Raji (cell line): ENCODE measurements around the gene MAG.

Experiments used
- POLR2A ChIP-seq: IDR thresholded peaks from 2 replicates; pipeline ENCODE4 v1.6.1; 2011; ENCODE audit warnings: low read depth, low read length, control low read depth; ENCODE audit not compliant: insufficient read depth

MAG gene

DNA sequence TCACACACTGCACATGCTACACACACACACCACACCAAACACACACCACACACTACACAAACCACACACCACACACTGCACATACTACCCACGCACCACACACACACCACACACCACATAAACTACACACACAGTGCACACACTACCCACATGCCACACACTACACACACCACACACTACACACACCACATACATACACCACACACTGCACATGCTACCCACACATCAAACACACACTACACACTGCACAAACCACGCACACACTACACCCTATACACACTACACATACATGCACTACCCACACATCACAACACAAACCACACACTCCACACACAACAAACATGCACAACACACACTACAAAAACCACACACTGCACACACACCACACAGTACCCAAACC lies 6.0 kb downstream of the MAG start:
- no peak for TF ChIP-seq POLR2A

DNA sequence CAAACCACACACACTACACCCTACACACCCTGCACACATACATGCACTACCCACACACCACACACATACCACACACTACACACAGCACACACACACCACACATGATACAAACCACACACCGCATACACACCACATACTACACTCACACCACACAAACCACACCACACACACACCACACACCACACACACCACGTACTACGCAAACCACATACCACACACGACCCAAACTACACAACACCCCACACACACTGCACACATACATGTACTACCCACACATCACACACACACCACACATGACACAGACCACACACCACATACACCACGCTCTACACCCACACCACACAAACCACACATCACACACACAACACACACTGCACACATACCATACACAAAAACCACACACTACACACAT lies 6.6 kb downstream of the MAG start:
- TF ChIP-seq POLR2A, result no peak

DNA sequence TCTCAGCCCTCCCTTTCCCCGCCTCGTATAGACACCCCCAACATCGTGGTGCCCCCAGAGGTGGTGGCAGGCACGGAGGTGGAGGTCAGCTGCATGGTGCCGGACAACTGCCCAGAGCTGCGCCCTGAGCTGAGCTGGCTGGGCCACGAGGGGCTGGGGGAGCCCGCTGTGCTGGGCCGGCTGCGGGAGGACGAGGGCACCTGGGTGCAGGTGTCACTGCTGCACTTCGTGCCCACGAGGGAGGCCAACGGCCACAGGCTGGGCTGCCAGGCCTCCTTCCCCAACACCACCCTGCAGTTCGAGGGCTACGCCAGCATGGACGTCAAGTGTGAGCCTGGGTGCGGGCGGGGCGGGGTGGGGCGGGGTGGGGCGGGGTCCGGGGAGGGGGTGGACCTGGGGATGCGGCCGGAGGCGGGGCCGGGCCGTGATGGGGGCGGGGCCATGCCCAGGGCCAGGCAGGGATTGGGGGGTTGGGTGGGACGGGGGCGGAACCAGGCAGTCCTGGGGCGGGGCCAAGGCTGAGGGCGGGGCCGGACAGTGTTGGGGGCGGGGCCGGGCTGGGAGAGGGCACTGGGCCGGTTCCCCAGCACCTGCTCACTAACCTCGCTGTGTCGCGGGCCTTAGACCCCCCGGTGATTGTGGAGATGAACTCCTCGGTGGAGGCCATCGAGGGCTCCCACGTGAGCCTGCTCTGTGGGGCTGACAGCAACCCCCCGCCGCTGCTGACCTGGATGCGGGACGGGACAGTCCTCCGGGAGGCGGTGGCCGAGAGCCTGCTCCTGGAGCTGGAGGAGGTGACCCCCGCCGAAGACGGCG lies 7.8 kb downstream of the MAG start:
- no peak for TF ChIP-seq POLR2A

DNA sequence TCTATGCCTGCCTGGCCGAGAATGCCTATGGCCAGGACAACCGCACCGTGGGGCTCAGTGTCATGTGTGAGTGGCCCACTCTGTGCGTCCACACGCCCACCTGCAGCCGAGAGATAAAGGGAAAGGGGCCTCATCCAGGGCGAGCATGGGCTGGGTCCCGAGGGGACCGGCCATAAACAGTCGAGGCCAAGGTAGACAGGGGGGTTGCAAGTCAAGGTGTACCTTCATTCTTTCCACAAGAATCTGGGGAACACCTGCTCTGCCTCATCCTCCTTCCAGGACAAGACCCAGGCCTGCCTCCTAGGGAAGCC lies 8.3 kb downstream of the MAG start:
- TF ChIP-seq POLR2A, result no peak

DNA sequence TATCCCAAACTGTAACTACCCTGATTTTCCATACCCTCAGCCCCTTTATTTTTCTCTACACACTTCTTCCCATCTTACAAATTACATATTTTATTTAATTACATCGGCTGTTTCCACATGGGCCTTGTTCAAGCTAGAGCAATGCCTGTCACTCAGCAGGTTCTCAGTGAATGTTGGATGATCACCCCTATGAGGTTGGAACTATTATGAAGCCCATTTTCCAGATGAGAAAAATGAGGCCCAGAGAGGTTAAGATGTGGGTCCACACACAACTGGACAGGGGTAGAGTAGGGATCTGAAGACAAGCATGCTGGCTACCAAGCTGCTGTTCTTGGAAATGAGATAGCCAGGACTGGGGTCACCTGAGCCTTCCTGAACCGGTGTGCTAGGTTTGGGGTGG lies 10.0 kb downstream of the MAG start:
- TF ChIP-seq POLR2A, result no peak

DNA sequence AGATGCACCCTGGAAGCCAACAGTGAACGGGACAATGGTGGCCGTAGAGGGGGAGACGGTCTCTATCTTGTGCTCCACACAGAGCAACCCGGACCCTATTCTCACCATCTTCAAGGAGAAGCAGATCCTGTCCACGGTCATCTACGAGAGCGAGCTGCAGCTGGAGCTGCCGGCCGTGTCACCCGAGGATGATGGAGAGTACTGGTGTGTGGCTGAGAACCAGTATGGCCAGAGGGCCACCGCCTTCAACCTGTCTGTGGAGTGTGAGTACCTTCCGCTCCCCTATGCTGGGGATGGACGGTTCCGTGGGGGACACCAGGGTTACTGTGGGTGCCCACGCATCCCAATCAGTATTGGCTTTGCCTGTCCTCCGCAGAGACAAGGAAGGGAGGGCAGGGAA lies 10.5 kb downstream of the MAG start:
- TF ChIP-seq POLR2A, result no peak

DNA sequence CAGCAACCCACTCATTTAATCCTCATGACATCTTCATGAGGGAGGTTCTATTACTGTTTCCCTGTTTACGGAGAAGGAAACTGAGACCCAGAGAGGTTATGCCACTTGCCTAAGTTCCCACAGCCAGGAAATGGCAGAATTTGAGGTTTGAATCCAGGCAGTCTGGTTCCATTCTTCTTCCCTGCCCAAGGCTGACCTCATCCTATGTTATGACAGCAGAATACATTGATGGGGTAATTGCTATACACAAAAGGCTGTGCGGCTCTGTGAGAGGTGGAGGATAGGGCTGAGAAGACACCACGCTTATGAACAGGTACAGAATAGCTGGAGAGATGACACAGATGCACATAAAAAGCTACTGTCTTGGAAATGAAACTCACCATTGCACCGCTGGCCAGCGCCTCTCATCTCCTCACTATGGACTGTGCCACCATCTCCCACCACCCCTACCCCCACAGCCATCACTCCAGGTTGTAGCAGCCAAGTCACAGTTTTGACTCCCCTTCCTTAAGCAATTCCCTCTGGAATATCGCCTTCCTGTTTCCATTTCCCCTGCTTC lies 11.5 kb downstream of the MAG start:
- TF ChIP-seq POLR2A, result no peak

DNA sequence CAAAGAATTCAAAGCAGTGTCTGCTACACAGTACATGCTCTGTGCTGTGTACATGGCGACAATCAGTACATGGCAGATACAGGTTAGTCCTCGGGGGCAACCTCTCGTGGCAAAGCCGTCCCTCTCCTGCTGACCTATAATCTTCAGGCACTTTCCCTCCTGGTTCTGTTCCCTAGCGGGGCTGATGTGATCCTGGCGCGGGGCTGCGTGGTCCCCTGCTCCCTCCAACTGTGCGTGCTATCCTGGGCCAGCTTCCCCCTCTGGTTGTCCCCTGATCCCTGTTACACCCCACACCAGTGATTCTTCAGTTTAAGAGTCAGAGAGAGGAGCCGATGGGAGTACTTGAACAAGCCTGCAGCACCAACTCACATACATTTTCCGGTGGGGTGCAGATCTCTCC lies 12.1 kb downstream of the MAG start:
- no peak for TF ChIP-seq POLR2A

DNA sequence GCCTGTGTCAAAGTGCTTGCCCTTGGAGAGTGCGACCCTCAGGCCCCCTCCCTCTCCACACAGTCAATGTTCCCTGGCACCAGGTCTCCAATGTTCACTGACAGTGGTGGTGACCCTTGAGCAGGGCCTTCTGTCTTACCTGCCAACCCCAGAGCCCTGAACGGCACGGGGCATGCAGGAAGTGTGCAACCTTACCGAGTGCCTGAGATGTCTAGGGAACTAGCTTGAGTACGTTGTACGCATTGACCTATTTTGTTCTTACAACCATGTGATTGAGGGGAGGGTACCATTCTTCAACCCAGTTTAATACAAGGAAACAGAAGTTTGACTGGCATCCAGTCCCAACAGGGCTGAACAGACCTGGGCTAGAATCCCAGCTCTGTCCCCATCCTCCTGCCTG lies 13.2 kb downstream of the MAG start:
- TF ChIP-seq POLR2A, result no peak

DNA sequence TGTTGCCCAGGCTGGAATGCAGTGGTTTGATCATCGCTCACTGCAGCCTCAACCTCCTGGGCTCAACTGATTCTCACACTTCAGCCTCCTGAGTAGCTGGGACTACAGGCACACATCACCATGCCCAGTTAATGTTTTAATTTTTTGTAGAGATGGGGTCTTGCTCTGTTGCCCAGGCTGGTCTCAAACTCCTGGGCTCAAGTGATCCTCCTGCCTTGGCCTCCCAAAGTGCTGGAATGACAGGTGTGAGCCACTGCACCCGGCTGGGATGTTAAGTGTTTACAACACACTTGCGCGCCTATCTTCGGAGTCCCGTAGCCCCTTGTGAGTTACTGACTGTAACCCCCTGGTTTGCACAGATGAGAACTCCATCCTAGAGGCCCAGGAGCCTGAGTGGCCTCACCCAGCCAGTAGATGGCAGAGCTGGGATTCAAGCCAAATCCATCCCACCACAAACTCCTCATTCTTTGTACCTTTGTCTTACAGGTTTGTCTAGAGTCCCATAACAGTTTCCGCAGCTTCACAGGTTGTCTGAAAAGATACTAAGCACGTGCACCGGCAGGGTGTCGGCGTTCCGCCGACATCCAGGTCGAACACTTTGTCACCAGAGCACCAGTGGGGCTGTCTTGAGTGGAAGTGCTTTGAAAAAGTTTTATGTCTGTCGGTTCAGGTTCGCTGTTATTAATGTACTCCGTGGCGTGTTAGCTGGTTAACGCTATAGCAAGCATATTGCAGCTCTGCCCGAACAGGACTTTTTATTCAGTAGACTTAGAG lies 14.7 kb downstream of the MAG start:
- TF ChIP-seq POLR2A, result no peak

DNA sequence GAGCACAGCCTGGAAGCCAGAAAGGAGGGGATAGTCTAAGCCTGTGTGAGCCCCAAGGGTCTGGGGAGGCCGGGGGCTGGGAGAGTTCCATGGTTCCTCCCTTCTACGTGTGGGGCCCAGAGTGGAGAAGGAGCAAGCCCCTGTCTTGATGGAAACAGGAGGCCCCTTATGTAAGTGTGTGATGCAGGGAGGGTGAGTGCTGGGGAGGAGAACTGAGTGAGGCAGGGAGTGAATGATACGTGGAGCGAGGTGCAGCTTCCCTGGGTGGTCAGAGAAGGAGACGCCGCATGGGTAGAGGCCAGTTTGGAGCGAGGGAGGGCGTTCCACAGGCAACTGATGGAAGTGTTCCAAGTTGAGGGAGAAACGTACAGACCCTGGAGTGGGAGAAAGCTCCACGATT lies 16.0 kb downstream of the MAG start:
- no peak for TF ChIP-seq POLR2A

DNA sequence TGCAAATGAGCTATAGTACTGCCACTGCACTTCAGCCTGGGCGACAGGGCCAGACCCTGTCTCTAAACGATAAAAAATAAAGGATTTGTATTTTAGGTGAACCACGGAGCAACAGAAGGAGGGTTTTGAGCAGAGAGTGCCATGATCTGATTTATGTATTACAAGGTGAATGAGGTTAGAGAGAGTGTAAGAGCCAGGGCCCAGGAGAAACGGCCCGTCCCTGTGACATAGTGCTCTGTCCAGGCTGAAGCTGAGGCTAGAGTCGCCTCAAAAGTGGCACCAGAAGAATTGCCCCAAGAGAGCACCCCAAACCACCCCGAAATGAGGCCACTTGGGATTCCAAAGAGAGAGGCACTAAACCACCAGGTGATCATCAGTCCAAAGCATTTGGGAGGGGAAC lies 16.9 kb downstream of the MAG start:
- no peak for TF ChIP-seq POLR2A

DNA sequence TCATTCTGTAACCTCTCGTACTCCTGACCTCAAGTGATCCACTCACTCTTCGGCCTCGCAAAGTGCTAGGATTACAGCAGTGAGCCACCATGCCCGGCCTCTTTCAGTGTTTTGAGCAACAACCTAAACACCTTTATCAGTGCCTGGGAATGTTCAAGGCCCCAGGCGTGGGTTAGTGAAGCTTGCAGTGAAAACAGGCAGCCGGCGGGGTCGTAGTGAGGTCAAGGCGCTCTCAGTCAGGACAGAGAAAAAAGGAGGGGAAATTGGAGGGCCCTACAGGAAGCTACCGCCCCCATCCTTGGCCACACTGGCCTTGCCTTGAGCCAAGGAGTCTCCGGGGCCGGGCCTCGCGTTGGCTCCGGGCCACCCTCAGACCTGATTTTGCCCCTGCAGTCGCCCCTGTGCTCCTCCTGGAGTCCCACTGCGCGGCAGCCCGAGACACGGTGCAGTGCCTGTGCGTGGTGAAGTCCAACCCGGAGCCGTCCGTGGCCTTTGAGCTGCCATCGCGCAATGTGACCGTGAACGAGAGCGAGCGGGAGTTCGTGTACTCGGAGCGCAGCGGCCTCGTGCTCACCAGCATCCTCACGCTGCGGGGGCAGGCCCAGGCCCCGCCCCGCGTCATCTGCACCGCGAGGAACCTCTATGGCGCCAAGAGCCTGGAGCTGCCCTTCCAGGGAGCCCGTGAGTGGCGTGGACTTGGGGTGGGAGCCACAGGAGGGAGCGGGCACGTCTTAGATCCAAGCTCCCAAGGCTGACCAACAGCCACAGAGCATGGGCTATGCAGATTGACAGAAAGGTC lies 17.7 kb downstream of the MAG start:
- TF ChIP-seq POLR2A, result no peak

DNA sequence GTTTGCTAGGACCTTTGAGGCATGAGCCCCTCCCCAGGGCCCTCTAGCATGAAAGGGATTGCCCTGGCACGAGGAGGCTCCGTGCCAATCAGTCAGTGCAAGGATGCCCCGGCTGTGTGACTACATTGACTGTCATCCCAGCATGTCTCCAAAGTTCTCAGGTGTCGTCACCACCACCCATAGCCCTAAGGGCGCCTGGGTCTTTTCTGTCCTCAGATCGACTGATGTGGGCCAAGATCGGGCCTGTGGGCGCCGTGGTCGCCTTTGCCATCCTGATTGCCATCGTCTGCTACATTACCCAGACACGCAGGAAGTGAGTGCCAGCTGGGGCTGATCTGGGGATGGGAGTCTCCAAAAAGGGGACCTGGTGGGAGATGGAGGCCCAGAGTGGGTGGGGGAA lies 18.4 kb downstream of the MAG start:
- TF ChIP-seq POLR2A, result no peak

DNA sequence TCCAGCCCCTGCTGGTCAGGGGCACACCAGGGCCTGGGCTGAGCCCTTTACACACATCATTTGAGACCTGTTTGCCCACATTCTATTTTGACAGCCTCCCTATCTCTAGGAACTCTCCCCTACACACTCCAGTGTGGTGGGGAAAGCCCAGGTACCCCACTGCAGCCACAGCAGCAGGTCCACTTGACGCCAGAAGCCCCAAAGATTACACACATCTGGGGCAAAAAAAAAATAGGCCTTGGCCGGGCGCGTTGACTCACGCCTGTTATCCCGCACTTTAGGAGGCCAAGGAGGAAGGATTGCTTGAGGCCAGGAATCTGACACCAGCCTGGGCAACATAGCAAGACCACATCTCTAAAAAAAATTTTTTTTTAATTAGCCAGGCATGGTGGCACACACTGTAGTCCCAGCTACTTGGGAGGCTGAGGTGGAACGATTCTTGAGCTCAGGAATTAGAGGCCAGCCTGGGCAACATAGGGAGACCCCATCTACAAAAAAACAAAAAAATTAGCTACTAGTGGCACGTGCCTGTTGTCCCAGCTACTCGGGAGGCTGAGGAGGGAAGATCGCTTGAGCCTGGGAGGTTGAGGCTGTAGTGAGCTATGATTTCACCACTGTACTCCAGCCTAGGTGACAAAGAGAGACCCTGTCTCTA lies 19.0 kb downstream of the MAG start:
- TF ChIP-seq POLR2A, result no peak

DNA sequence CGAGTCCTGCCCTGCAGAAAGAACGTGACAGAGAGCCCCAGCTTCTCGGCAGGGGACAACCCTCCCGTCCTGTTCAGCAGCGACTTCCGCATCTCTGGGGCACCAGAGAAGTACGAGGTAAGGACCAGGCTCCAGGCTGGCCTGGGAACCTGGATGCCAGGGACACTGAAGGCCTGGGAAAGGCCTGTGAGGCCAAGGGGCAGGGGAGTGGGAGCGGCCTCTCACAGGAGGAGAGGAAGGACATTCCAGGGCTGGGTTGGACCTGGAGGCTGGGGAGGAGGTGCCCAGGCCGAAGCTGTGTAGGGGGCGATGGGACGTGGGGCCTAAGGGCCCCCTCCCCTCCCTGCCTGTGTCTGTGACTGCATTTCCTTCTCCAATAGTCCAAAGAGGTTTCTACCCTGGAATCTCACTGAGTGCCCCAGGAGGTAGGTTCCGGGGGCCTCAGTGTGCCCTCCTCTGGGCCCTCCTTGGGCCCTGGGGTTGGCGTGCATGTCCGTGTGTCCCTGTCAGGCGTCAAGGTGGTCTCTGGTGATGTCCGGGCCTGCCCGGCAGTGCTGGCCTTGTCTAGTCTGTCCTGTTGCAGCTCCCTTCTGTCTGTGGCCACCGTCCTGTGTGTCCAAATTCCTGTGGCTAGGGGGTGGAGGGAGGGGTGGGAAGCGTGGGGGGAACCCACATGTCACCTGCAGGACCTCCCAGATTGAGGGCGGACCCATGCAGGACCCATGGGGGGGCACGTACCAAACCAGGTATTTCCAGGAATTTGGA lies 20.1 kb downstream of the MAG start:
- TF ChIP-seq POLR2A, result no peak
